HepG2 (cell line): ENCODE data around the gene DDX23. TPM values are rescaled to one million over a fixed set of nuclear protein-coding genes. Genes with fewer than 3 reads are reported as not detected.
A peak's percentile ranks its signal among the peaks of the same experiment; 100 is the strongest.

ENCODE experiments used
- ATAC-seq: fragments of 200-7000 bp; cut with Tn5 transposase; 3 replicates; pipeline ENCODE4 v1.9.1; 2020; ENCODE audit warnings: mild to moderate bottlenecking, moderate library complexity
- BruUV-seq: library from RNA; stranded (reverse); fragments of 400-500 nt; replicated peaks from 2 replicates; lab custom pipeline; 2021; lab: Mats Ljungman, UMichigan
- CTCF ChIA-PET: fragments of 300-600 bp; formaldehyde crosslinking; extraction: SDS; loops from one replicate; lab custom pipeline; 2021; ENCODE audit warnings: low total read pairs, inconsistent platforms, low intra/inter-chr PET ratio; lab: Yijun Ruan, JAX
- POLR2A ChIA-PET: fragments of 350-600 bp; sonication (Branson Sonifier 250); formaldehyde crosslinking; loops from one replicate; lab custom pipeline; 2020; ENCODE audit warnings: antibody characterized with exemption, inconsistent platforms; lab: Yijun Ruan, JAX
- DNase-seq: peaks from one replicate; pipeline ENCODE4 v3.0.0-alpha.2; 2015; ENCODE audit warnings: low spot score
- FAIRE-seq: peaks from 3 replicates; lab custom pipeline; 2011; peaks lifted over from hg19 to GRCh38; lab: Jason Lieb, UNC
- H2AFZ ChIP-seq: one replicate; pipeline ENCODE4 v1.6.1; 2011; ENCODE audit warnings: low read length, inconsistent platforms
- H3K27ac ChIP-seq: fragments of 300-600 bp; 3 replicates; pipeline ENCODE4 v1.8.0; 2011; ENCODE audit warnings: mixed run types, mild to moderate bottlenecking, mixed read lengths, low read length, inconsistent platforms; ENCODE audit not compliant: insufficient read depth; ENCODE audit errors: extremely low read length
- H3K27me3 ChIP-seq, 2 experiments: fragments of 200-600 bp in 1 of 2; 2 replicates in 1 of 2; 3 replicates in 1 of 2; pipeline versions ENCODE4 v1.6.0 to v1.8.0; 2011; ENCODE audit warnings: low read length in 2 of 2, mild to moderate bottlenecking in 2 of 2, moderate library complexity in 2 of 2, inconsistent platforms in 1 of 2; ENCODE audit not compliant: insufficient read depth in 2 of 2, control insufficient read depth in 1 of 2
- H3K36me3 ChIP-seq, 2 experiments: fragments of 200-600 bp in 1 of 2; replicated peaks in 1 of 2; 2 replicates in 1 of 2; 3 replicates in 1 of 2; pipeline versions ENCODE4 v1.5.1 to v1.8.0; 2011; ENCODE audit warnings: low read length in 2 of 2, inconsistent platforms in 1 of 2; ENCODE audit not compliant: insufficient read depth in 2 of 2, control insufficient read depth in 1 of 2
- H3K4me1 ChIP-seq: 2 replicates; pipeline ENCODE4 v1.5.1; 2012; ENCODE audit warnings: low read length, inconsistent platforms; ENCODE audit not compliant: insufficient read depth
- H3K4me2 ChIP-seq: 2 replicates; pipeline ENCODE4 v1.6.0; 2011; ENCODE audit warnings: low read depth, low read length, inconsistent platforms
- H3K4me3 ChIP-seq, 3 experiments: fragments of 200-600 bp in 1 of 3; sonication (generic), shearing (Covaris generic) in 1 of 3; replicated peaks in 1 of 3; 2 replicates each; pipeline ENCODE4 v1.5.1; 2011 to 2016; ENCODE audit warnings: low read length in 3 of 3, inconsistent platforms in 2 of 3, low read depth in 2 of 3, mild to moderate bottlenecking in 2 of 3, control low read depth in 1 of 3, mixed read lengths in 1 of 3; ENCODE audit not compliant: insufficient read depth in 1 of 3
- H3K79me2 ChIP-seq: one replicate; pipeline ENCODE4 v1.6.1; 2011; ENCODE audit warnings: low read length, inconsistent platforms; ENCODE audit not compliant: insufficient read depth
- H3K9ac ChIP-seq: 2 replicates; pipeline ENCODE4 v1.6.0; 2011; ENCODE audit warnings: mild to moderate bottlenecking, low read depth, low read length, inconsistent platforms; ENCODE audit not compliant: insufficient read depth
- H3K9me3 ChIP-seq: 2 replicates; pipeline ENCODE4 v1.5.1; 2012; ENCODE audit warnings: mild to moderate bottlenecking, low read length
- H4K20me1 ChIP-seq: 2 replicates; pipeline ENCODE4 v1.6.0; 2011; ENCODE audit warnings: inconsistent platforms, mild to moderate bottlenecking, low read length, moderate library complexity; ENCODE audit not compliant: insufficient read depth
- AGO1 ChIP-seq: fragments of 200-400 bp; formaldehyde crosslinking; IDR thresholded peaks from 2 replicates; pipeline ENCODE4 v1.6.1; 2017; ENCODE audit warnings: mild to moderate bottlenecking, low read depth, low read length, moderate library complexity; ENCODE audit not compliant: poor library complexity, severe bottlenecking
- CHD4 ChIP-seq: fragments of 200-600 bp; sonication (generic); IDR thresholded peaks from 2 replicates; pipeline ENCODE4 v1.7.0; 2017; ENCODE audit warnings: mild to moderate bottlenecking, low read length, borderline replicate concordance
- GPN1 ChIP-seq: sonication (generic); formaldehyde crosslinking; IDR thresholded peaks from 2 replicates; pipeline ENCODE4 v1.5.1; 2020; ENCODE audit warnings: missing genetic modification reagents, borderline replicate concordance
- LCORL ChIP-seq, 2 experiments: fragments of 450-650 bp in 1 of 2; sonication (generic) in 1 of 2; formaldehyde crosslinking in 1 of 2; IDR thresholded peaks; 2 replicates each; pipeline versions ENCODE4 v1.5.0 to v1.6.1; 2017 to 2020; ENCODE audit warnings: antibody characterized with exemption in 1 of 2, missing genetic modification reagents in 1 of 2
- MTA3 ChIP-seq: sonication (generic); formaldehyde crosslinking; IDR thresholded peaks from 2 replicates; pipeline ENCODE4 v1.4.0; 2020; ENCODE audit warnings: missing genetic modification reagents
- RBFOX2 ChIP-seq: fragments of 200-400 bp; formaldehyde crosslinking; IDR thresholded peaks from 2 replicates; pipeline ENCODE4 v1.6.1; 2017; ENCODE audit warnings: low read depth, mild to moderate bottlenecking, low read length
- SOX6 ChIP-seq, 2 experiments: fragments of 450-650 bp in 1 of 2; sonication (generic) in 1 of 2; formaldehyde crosslinking in 1 of 2; IDR thresholded peaks; 2 replicates each; pipeline versions ENCODE4 v1.4.0 to v1.6.1; 2017 to 2020; ENCODE audit warnings: antibody characterized with exemption in 1 of 2, mild to moderate bottlenecking in 1 of 2, missing genetic modification reagents in 1 of 2
- ZC3H13 ChIP-seq: sonication (generic); formaldehyde crosslinking; IDR thresholded peaks from 2 replicates; pipeline ENCODE4 v1.8.1; 2023; ENCODE audit warnings: mild to moderate bottlenecking, missing genetic modification reagents, moderate library complexity
- ZFX ChIP-seq: sonication (generic); formaldehyde crosslinking; IDR thresholded peaks from 2 replicates; pipeline ENCODE4 v1.4.0; 2020; ENCODE audit warnings: mild to moderate bottlenecking, low read depth, missing genetic modification reagents, moderate library complexity
- ZNF20 ChIP-seq: sonication (generic); formaldehyde crosslinking; IDR thresholded peaks from 2 replicates; pipeline ENCODE4 v1.4.0; 2020; ENCODE audit warnings: mild to moderate bottlenecking, moderate library complexity, missing genetic modification reagents
- ZNF589 ChIP-seq: sonication (generic); formaldehyde crosslinking; conservative IDR thresholded peaks from 2 replicates; pipeline ENCODE4 v1.8.0; 2022; ENCODE audit warnings: mild to moderate bottlenecking, moderate library complexity, missing genetic modification reagents
- ZNF614 ChIP-seq: IDR thresholded peaks from 2 replicates; pipeline ENCODE4 v1.6.1; 2018; ENCODE audit warnings: missing biosample characterization, missing genetic modification reagents, inconsistent platforms, borderline replicate concordance
- ZNF780A ChIP-seq: sonication (generic); formaldehyde crosslinking; IDR thresholded peaks from 2 replicates; pipeline ENCODE4 v1.8.0; 2022; ENCODE audit warnings: mild to moderate bottlenecking, missing genetic modification reagents, moderate library complexity
- WGBS: methylation state at CpG from one replicate; pipeline ENCODE4 v1.1.6; 2017; ENCODE audit warnings: low lambda C conversion rate; 5-methylcytosine and 5-hydroxymethylcytosine counted together
- in situ Hi-C: cut with HindIII; loops from 2 replicates; pipeline ENCODE4 v1.10.0; 2017; ENCODE audit warnings: low pct_unique_long_range_greater_than_20kb; ENCODE audit not compliant: extremely low pct_ligation_motif_present
- intact Hi-C: fragments of 100-400 bp; cut with micrococcal nuclease; formaldehyde crosslinking; loops from one replicate; pipeline ENCODE4 v1.10.0; 2022; ENCODE audit not compliant: unreplicated experiment
- polyA plus RNA-seq, 8 experiments: library from polyadenylated mRNA; depleted of rRNA in 3 of 8; stranded (reverse) in 7 of 8; unstranded in 1 of 8; fragments of >200 nt; fragmentation: Illumina TruSeq in 4 of 8; extraction: Trizol in 4 of 8; gene quantifications; 2 replicates each; pipeline versions ENCODE4 v1.2.1 to v1.2.3, GENCODE V29; 2011 to 2016; ENCODE audit warnings: low read depth in 4 of 8, missing spikeins in 1 of 8, mixed read lengths in 1 of 8; ENCODE audit not compliant: insufficient read depth in 1 of 8
- total RNA-seq, 5 experiments: library from RNA; depleted of rRNA; stranded (reverse); fragments of >200 nt; fragmentation: Illumina TruSeq; extraction: Trizol; gene quantifications; 2 replicates each; pipeline ENCODE4 v1.2.3, GENCODE V29; 2016; ENCODE audit warnings: low read depth in 1 of 5
- TF ChIP-seq, protein P1 (sequence below): sonication (generic); formaldehyde crosslinking; IDR thresholded peaks from 2 replicates; pipeline ENCODE4 v1.5.0; 2020; ENCODE audit warnings: missing genetic modification reagents
- TF ChIP-seq, protein P2 (sequence below): sonication (generic); formaldehyde crosslinking; IDR thresholded peaks from 2 replicates; pipeline ENCODE4 v1.5.1; 2020; ENCODE audit warnings: missing genetic modification reagents, mild to moderate bottlenecking, borderline replicate concordance
- TF ChIP-seq, protein P3 (sequence below): sonication (generic); formaldehyde crosslinking; IDR thresholded peaks from 2 replicates; pipeline ENCODE4 v1.4.0; 2020; ENCODE audit warnings: missing genetic modification reagents, borderline replicate concordance

The DDX23 gene
- total and polyA plus RNA-seq, 2 of the 13 experiments (the other 11 are each of a cell fraction or from before 2014, with no cell fraction given), result 35.7 to 90.0 TPM

DNA sequence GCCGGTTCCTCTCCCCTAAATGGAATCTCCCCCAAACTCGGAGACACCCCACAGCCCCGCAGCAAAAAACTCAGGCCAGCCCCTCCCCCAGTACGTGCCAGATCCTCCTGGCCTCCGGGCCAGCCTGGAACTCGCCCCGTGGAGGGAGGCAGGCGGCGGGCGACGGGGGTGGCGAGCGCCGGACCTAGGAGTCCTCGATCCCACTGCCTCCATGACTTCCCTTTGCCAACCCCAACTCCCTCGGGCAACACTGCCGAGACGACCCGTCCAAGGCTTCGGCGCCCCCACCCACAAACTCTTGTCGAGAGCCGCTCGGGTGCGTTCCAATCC lies 63.5 kb downstream of the DDX23 start:
- no peaks in the 10 kb centered on the region for H3K9me3 ChIP-seq
- no peaks in the 10 kb centered on the region for H3K27me3 ChIP-seq
- ATAC-seq (peak; percentile 6; the same call in 2 of the 3 replicates), FAIRE-seq (no peak), DNase-seq (no peak)
- H3K36me3 ChIP-seq, result no peaks in the 10 kb centered on the region
- H4K20me1 ChIP-seq, result no peaks in the 10 kb centered on the region
- intact Hi-C loops, result no loop called here
- ChIA-PET POLR2A (interaction anchor here (1.0 to 2.2 kb wide), 7 partner anchors 23 to 169 kb away, joined by 3 to 14 read pairs (median 6); partner anchors contain the start of genes ARF3, DDX23 and KANSL2), CTCF (no interaction called here)
- H3K4me1 ChIP-seq, result peaks cover 29% of the 10 kb centered on the region
- peak overlapping the region; percentile 73 for H3K9ac ChIP-seq
- H3K4me3 ChIP-seq, result peak overlapping the region; percentile 70 to 90 (median 73)
- peak overlapping the region; percentile 90 for H3K4me2 ChIP-seq
- in situ Hi-C loops, result no loop called here
- no peak overlapping the region for H3K27ac ChIP-seq
- H2AFZ ChIP-seq, result peak overlapping the region; percentile 42
- no TSS peak for BruUV-seq
- WGBS, result 0% methylated on average over 10 of the region's 25 CpGs
- H3K79me2 ChIP-seq, result peaks cover 3% of the 10 kb centered on the region
- TF ChIP-seq ZNF589 (CRISPR knock-in tag) (no peak), ZFX (CRISPR knock-in tag) (peak; percentile 35; the same call in 1 of the 2 replicates), ZNF614 (CRISPR knock-in tag) (no peak), CHD4 (no peak), ZNF20 (no peak), SOX6 (IDR thresholded peaks at IDR 0.05) (no peak), SOX6 (CRISPR knock-in tag; IDR thresholded peaks at IDR 0.05) (peak; percentile 18; the same call in 1 of the 2 replicates), GPN1 (CRISPR knock-in tag) (no peak), ZNF780A (CRISPR knock-in tag) (no peak), ZC3H13 (CRISPR knock-in tag) (peak; percentile 49; the same call in 1 of the 2 replicates), MTA3 (CRISPR knock-in tag) (no peak), LCORL (IDR thresholded peaks at IDR 0.05) (no peak), LCORL (CRISPR knock-in tag; IDR thresholded peaks at IDR 0.05) (no peak), RBFOX2 (0 out of 2 replicates have a peak, but pooled peaks have one; percentile 20), AGO1 (no peak)
- TF ChIP-seq, protein P1, sequence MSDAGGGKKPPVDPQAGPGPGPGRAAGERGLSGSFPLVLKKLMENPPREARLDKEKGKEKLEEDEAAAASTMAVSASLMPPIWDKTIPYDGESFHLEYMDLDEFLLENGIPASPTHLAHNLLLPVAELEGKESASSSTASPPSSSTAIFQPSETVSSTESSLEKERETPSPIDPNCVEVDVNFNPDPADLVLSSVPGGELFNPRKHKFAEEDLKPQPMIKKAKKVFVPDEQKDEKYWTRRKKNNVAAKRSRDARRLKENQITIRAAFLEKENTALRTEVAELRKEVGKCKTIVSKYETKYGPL, result no peak
- TF ChIP-seq, protein P2, sequence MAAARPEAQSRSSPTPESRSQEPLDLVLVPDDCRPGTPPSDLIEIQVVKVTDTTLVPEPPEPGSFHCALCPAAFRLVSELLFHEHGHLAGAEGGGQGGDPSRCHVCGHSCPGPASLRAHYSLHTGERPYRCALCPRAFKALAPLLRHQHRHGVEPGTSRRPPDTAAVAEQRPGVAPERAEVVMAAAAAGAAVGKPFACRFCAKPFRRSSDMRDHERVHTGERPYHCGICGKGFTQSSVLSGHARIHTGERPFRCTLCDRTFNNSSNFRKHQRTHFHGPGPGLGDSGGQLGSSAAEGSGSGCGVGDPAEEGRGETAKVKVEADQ (CRISPR knock-in tag), result no peak
- TF ChIP-seq, protein P3, sequence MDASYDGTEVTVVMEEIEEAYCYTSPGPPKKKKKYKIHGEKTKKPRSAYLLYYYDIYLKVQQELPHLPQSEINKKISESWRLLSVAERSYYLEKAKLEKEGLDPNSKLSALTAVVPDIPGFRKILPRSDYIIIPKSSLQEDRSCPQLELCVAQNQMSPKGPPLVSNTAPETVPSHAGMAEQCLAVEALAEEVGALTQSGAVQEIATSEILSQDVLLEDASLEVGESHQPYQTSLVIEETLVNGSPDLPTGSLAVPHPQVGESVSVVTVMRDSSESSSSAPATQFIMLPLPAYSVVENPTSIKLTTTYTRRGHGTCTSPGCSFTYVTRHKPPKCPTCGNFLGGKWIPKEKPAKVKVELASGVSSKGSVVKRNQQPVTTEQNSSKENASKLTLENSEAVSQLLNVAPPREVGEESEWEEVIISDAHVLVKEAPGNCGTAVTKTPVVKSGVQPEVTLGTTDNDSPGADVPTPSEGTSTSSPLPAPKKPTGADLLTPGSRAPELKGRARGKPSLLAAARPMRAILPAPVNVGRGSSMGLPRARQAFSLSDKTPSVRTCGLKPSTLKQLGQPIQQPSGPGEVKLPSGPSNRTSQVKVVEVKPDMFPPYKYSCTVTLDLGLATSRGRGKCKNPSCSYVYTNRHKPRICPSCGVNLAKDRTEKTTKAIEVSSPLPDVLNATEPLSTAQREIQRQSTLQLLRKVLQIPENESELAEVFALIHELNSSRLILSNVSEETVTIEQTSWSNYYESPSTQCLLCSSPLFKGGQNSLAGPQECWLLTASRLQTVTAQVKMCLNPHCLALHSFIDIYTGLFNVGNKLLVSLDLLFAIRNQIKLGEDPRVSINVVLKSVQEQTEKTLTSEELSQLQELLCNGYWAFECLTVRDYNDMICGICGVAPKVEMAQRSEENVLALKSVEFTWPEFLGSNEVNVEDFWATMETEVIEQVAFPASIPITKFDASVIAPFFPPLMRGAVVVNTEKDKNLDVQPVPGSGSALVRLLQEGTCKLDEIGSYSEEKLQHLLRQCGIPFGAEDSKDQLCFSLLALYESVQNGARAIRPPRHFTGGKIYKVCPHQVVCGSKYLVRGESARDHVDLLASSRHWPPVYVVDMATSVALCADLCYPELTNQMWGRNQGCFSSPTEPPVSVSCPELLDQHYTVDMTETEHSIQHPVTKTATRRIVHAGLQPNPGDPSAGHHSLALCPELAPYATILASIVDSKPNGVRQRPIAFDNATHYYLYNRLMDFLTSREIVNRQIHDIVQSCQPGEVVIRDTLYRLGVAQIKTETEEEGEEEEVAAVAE (CRISPR knock-in tag), result no peak
